Raji (cell line): ENCODE data around the gene ARHGEF4.

Experiments
- POLR2A ChIP-seq: IDR thresholded peaks from 2 replicates; pipeline ENCODE4 v1.6.1; 2011; ENCODE audit warnings: low read depth, low read length, control low read depth; ENCODE audit not compliant: insufficient read depth

The ARHGEF4 gene

GRCh38 chr2:131040661-131041401, 204.1 kb downstream of the ARHGEF4 start:
- no peak for TF ChIP-seq POLR2A

GRCh38 chr2:131041402-131042147, 204.9 kb downstream of the ARHGEF4 start:
- TF ChIP-seq POLR2A = no peak

- TF ChIP-seq POLR2A = no peak
These were observed 205.5 kb downstream of the ARHGEF4 start for GRCh38 chr2:131042148-131042775.

GRCh38 chr2:131043199-131044074, 206.7 kb downstream of the ARHGEF4 start:
- TF ChIP-seq POLR2A = no peak

- TF ChIP-seq POLR2A = no peak
These were observed 207.5 kb downstream of the ARHGEF4 start for GRCh38 chr2:131044075-131044756.

- no peak for TF ChIP-seq POLR2A
These were observed 208.0 kb downstream of the ARHGEF4 start for GRCh38 chr2:131044757-131045150.

GRCh38 chr2:131045286-131046027, 208.7 kb downstream of the ARHGEF4 start:
- TF ChIP-seq POLR2A = no peak

- no peak for TF ChIP-seq POLR2A
These were observed 209.6 kb downstream of the ARHGEF4 start for GRCh38 chr2:131046028-131046917.

- TF ChIP-seq POLR2A = no peak
These were observed 210.4 kb downstream of the ARHGEF4 start for GRCh38 chr2:131046918-131047652.

GRCh38 chr2:131047920-131048560, 211.3 kb downstream of the ARHGEF4 start:
- no peak for TF ChIP-seq POLR2A

- TF ChIP-seq POLR2A = no peak
These were observed 211.9 kb downstream of the ARHGEF4 start for GRCh38 chr2:131048641-131049040.
